G401 (cell line): ENCODE measurements around the gene NKX1-1. TPM values are rescaled to one million over a fixed set of nuclear protein-coding genes. Genes with fewer than 3 reads are reported as not detected.
"Not testable (repeated sequence)": the region's sequence is repeated elsewhere in the genome, so short reads cannot be mapped to it uniquely, and the experiment has no call there.

Experiments
- DNase-seq: peaks from one replicate; pipeline ENCODE4 v3.0.0-alpha.2; 2015; ENCODE audit warnings: low spot score
- in situ Hi-C: cut with HindIII; loops from 2 replicates; pipeline ENCODE4 v1.10.0; 2016; ENCODE audit warnings: low sequenced_read_pairs, mixed read lengths
- total RNA-seq: library from RNA; depleted of rRNA; stranded (reverse); fragments of >200 nt; shearing (Covaris generic); gene quantifications from 2 replicates; pipeline ENCODE4 v1.2.3, GENCODE V29; 2014; rRNA removed

The NKX1-1 gene
- not detected in 2 replicates for total RNA-seq

GRCh38 chr4:1406394-1406980 is at the start of gene NKX1-1:
TSS of gene NKX1-1 (minus strand) at chr4:1406442. CDS start at chr4:1406442, 0 bp downstream.
- DNase-seq: no peak

DNA sequence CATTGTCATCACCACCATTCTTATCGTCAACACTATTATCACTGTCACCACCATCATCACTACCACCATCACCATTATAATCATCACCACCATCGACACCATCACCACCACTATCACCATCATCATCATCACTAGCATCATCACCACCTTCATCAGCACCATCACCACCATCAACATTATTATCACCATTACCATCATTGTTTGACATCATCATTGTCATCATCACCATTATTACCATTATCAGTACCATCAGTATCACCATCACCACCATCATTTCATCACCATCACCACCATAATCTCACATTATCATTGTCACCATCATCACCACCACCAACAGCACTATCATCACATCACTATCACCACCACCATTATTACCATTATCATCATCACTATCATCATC is 47.5 kb upstream of the NKX1-1 start:
- in situ Hi-C loops: no loop called here
- DNase-seq: no peak

More at GRCh38 chr4:1406394-1406980, at the start of gene NKX1-1:
- in situ Hi-C loops: loop anchor here (25.0 kb wide), 1 partner anchor 231 kb away; no protein-coding TSS in a partner anchor

DNA sequence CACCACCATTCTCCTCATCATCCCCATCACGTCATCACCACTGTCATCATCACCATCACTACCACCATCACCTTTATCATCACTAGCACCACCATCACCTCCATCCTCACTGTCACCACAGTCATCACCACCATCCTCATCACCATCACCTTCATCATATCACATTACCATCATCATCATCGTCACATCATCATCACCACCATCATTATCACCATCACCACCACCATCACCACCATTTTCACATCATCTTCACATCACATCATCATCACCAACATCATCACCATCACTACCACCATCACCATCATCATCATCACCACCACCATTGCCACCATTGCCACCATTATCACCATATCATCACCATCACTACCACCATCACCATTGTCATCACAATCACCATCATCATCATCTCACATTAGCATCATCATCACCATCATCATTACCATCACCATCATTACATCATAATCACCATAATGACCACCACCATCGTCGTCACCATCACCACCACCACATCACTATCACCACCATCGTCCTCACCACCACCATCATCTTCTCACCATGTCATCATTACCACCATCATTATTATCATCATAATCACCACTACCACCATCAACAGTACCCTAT is 46.3 kb upstream of the NKX1-1 start:
- in situ Hi-C loops: no loop called here
- DNase-seq: no peak

GRCh38 chr4:1451752-1452122 is 45.5 kb upstream of the NKX1-1 start:
- DNase-seq: no peak
- in situ Hi-C loops: no loop called here

DNA sequence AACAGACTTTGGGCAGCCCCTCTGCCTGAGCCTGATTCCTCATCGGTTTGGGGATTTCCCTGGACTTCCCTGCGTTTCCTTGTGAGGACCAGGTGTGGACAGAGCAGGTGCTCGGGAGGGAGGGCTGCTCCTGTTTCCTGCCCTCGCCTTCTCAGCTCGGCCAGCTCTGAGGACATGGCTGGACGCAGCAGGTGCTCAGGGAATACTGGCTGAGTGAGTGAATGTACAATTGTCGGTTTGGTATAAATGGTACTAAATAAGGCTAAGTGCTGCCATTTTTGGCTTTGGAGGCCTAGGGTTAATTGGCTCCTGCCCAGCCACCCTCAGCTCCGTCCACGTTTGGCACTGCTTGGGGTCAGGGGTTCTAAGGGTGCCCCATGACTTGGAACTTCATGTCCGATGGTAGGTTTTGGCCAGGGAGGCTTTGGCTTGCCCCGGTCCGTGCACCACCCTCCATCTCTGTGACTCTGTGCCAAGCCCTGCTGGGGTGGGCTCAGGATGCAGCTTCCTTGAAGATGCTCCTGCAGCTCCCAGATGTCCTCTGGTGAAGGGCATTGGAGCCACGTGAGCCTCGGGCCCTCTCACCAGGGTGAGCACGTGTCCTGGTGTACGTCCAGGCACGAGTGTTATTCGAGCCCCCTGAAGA is 45.0 kb upstream of the NKX1-1 start:
- in situ Hi-C loops: no loop called here
- DNase-seq: no peak

GRCh38 chr4:1449833-1450741 is 43.8 kb upstream of the NKX1-1 start:
- in situ Hi-C loops: no loop called here
- no peak for DNase-seq

DNA sequence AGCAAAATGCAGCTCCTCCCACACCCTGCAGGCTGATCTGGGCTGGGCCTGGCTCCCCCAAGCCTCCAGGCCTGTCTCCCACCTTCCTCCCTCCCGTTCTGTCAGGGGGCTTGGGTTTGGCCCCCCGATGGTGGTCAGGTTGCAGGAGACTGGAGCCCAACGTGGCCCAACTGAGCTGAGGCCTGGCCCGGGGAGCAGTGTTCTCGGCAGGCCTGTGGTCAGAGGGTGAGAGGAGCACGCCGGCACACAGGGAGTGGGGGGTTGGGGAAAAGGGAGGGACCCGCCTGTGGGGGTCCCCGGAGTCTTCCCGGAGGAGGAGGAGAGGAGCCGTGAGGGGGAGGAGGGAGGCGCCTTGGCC is 43.2 kb upstream of the NKX1-1 start:
- in situ Hi-C loops: no loop called here
- no peak for DNase-seq

DNA sequence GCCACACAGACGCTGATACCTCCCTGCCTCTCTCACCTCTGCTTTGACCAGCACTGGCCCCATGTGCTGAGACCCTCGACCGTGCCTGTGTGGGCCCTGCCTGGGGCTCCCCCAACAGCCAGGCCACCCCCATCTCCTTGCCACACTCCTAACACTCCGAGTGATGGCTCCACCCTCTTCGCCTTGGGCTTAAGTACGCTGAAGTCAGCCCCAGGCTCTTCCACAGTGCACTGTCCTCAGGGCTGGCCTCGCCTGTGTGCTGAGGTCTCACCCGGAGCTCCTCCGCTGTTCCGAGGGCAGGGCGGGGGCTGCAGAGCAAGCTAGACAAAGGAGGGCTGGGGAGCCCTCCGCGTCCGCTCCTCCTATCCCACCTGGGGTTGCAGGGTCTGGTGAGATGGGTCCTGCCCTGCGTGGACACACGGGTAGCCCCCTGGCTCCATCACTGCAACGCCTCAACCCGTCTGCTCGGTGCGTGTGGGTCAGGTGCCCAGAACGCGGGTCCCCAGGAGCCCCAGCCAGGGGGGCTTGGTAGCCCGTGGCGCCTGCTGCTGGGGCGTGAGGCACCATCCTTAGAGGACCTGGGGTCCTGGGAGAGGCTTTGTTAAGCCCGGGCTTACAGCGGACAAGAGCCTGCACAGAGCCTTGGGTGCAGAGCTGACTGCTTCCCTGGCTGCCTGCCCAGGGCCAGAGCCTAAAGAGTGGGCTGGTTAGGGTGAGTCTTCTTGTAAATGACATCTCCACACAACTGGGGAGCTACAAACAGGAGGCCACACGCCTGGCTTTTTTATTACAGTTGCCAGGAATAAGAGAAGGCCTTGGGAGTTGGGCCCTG is 42.6 kb upstream of the NKX1-1 start:
- no peak for DNase-seq
- in situ Hi-C loops: no loop called here

- in situ Hi-C loops: no loop called here
- no peak for DNase-seq
Observed at GRCh38 chr4:1447676-1448588, 41.7 kb upstream of the NKX1-1 start.

DNA sequence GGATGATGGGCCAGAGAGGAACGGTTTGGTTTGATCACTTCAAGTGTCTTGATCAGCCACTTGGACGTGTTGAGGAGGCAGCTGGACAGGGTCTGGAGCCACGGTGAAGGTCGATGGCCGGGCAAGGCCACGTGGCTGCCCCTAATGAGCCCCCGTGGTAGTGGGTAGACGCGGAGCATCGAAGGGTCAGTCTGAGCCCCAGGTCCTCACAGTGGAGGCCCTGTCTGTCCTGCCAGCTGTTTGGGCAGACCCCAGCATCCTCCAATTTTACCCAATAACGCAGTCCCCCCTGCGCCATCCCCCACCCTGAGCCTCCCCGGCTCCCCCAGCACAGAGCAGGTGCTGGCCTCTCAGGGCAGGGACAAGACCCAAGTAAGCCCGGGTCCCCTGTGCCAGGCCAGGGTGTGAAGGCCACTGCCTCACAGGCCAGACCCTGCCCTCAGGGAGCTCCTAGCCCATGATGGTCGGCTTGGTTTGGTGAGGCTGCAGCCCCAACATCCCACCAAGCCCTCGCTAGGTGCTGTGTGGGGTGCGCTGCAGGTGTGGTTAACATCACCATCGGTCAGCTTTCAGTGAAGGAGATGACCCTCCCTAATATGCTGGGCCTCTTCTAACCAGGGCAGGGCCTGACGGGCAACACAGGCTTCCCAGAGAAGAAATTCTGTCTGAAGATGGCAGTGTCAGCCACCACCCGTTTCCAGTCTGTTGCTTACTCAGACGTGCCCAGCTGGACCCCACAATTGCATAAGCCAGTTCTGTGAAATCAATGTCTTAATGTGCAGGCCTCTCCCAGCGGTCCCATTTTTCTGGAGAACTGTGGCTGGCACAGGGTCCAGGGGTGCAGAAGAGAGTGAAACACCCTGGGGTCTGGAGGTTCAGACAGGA is 40.5 kb upstream of the NKX1-1 start:
- in situ Hi-C loops: no loop called here
- DNase-seq: no peak

DNA sequence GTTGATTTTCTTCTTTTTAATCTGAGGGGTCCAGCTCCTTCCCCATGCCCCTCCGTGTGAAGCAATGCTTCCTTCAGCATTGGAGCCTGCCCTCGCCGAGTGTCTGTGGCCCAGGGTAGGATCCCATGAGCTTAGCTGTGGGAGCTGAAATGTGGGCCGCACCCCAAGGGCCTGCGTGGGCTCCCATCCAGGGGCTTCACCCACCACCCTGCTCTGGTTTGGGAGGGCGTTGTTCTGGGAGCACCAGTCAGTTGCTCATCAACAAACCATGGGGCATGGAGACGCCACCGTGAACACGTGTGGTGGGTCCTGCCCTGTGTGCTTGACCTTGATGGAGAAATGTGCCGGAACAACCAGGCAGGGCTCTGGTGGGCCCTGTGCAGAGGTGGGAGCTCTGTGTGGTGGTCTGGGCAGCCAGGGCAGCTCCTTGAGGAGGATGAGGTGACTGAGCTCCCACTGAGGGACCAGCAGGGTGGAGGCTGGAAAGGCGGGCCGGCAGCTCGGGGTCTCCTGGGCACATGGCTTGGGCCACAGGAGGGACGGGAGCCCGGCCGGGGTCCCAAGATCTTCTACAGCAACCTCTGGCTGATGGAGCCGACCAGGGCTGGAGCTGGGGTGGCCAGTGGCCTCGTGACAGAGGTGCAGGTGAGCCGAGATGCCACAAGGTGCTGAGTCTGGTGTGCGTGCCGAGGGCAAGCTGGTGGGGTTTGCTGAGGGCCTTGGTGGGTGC is 39.6 kb upstream of the NKX1-1 start:
- in situ Hi-C loops: no loop called here
- no peak for DNase-seq

DNA sequence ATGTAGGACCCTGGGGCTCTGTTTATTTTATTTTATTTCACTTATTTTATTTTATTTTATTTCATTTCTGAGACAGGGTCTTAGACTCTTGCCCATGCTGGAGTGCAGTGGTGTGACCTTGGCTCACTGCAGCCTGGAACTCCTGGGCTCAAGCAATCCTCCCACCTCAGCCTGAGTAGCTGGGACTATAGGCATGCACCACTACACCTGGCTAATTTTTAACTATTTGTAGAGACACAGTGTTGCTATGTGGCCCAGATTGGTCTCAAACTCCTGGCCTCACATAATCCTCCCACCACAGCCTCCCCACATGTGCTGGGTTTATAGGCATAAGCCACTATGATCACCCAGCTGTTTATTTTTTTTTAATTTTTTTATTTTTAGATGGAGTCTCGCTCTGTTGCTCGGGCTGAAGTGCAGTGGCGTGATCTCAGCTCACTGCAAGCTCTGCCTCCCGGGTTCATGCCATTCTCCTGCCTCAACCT is 37.5 kb upstream of the NKX1-1 start:
- DNase-seq, in situ Hi-C loops: not testable (repeated sequence)

DNA sequence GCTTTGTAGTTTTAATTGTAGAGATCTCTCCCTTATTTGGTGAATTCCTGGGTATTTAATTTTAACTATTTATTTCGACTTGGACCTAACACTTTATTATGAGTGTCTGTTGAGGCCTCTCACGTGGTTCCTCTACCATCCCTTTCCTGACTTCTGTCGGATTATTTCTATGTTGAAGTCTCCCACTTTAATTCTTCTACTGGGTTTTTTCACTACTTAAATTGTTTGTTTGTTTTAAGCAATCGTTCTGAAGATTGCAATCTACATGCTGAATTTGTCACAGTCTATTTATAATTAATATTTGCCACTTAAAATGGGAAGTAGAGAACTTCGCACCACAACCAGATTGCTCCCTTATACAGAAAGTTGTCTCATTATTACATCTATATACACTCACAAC is 20.8 kb upstream of the NKX1-1 start:
- DNase-seq: no peak
- in situ Hi-C loops: no loop called here

- DNase-seq: no peak
- in situ Hi-C loops: loop anchor here (25.0 kb wide), 1 partner anchor 216 kb away; no protein-coding TSS in a partner anchor
Observed at GRCh38 chr4:1421657-1422056, 15.4 kb upstream of the NKX1-1 start.

GRCh38 chr4:1419708-1420107 is 13.5 kb upstream of the NKX1-1 start:
- in situ Hi-C loops: loop anchor here (25.0 kb wide), 1 partner anchor 218 kb away; no protein-coding TSS in a partner anchor
- DNase-seq: no peak
